T-helper 1 cell (primary cell): ENCODE measurements around the gene LAP3.
"Not testable (repeated sequence)": the region's sequence is repeated elsewhere in the genome, so short reads cannot be mapped to it uniquely, and the experiment has no call there.

Experiments
- DNase-seq, 5 donors: peaks; one replicate each; pipeline ENCODE4 v3.0.0-alpha.2; 2012 to 2020
- total RNA-seq, 4 donors: gene quantifications; one replicate each; lab custom pipeline; 2026; lab: John Stamatoyannopoulos, UW

The LAP3 gene
- 55.8 to 103 (median 66.0) reads per million in 4 donors for total RNA-seq

DNA sequence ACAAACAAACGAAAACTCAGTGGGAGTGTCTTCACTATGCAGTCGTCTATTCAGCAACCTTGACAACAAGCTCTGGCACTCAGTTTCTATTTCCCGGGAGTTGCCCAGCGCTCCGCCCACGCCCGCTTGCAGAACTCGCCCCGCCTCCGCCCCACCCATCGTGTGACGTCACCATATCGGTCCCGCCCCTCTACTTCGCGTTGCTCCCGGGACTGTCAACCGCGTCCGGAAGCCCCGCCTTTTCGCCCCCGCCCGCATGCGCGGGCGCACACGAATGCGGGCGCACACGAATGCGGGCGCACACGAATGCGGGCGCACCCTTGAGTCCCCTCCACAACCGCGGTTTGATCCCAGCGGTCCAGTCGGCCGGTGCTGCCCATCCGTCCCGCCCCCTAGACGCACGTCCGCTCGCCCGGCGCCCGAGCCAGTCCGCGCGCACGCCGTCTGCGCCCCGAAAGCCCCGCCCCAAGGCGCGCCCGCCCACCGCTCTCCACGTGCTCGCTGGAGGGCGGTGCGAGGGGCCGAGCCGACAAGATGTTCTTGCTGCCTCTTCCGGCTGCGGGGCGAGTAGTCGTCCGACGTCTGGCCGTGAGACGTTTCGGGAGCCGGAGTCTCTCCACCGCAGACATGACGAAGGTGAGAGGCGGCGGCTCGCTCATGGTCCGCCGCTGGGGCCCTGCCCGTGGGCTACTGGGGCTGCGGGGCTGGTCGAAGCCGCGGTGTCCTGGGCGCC, at the start of gene LAP3:
Gene LAP3, plus strand, starts transcription at position 267 of the 733 bp plus-strand sequence. Its CDS starts 268 bp downstream, at position 535.
- peak; percentile 95 to 99 (median 97) for DNase-seq

DNA sequence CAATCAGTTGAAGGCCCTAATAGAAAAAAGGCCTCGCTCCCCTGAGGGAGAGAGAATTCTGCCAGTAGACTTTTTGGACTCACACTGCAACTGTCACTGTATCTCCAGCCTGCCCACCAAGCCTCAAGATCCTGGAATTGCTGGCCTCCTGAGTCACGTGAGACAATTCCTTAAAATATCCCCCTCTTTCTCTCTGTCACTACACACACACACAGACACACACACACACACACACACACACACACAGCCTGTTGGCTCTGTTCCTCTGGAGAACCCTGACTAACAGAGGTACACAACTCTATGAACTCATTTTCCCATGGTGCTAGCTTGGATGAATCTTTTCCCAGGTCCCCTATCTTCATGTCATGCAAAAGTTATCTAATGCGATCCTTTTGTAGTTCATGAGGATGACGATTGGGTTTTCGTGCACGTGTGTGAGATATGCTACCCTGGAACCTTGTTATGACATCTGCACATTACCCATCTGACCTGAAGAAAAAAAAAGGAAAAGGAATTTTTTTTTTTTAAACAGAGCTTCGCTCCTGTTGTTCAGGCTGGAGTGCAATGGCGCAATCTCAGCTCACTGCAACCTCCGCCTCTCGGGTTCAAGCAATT, 48.3 kb upstream of the LAP3 start:
- no peak for DNase-seq

DNA sequence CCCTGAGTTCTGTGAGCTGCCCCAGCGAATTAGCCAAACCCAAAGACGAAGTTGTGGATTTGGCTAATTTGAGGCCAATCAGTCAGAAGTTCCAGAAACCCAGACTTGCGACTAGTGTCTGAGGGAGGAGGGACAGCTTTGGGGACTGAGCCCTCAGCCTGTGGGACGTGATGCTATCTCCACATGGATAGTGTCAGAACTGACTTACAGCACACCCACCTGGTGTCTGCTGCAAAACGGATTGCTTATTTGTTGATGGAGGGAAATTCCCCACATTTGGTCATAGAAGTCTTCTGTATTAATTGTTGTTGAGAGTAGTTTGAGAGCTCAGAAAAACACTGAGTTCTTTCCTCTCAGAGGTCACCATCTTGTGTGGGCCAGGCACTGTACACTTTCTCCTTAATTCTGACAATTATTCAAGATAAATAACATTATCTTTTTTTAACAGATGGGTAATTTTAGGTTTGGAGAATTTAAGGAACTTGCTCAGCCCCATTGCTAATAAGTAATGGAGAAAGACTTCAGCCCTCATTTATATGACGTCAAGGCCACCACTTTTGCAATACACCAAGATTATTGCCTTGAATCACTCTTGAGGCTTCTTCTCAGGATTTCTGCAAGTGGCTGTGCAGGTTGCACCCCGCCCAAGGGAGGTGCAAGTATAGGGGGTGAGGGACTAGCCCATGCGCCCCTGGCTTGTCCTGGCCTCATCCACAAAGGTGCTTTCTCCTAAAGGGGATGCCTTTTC, 45.3 kb upstream of the LAP3 start:
- no peak for DNase-seq

DNA sequence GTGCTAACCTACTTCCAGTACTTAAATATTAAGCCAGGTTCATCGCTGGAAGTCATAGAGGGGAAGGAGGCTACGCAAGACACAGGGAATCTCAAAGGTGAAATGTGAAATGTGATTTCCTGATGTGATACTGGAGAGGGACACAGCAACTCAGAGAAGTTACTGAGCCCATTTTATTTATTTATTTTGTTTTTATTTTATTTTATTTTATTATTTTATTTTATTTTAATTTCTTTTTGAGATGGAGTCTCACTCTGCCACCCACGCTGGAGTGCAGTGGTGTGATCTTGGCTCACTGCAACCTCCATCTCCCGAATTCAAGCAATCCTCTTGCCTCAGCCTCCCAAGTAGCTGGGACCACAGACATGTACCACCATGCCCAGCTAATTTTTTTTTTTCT, 42.3 kb upstream of the LAP3 start:
- DNase-seq, result no peak

DNA sequence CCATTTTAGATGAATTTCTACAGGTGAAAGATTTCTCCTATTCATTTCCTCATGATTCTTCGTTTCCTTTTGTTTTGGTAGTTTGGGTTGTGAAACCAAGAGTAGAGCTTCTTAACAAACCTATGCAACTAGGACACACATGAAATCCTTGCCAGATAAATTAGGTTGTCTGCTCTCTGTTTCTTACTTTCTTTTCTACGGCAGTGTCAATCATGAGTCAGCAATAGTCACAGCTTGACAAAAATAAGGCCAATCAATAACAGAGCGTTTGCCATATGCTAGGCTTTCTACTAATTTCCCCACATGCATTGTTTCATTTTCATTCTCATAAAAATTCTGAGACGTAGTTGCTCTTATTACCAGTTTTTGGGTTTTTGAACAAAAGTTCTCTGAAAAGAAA, 41.8 kb upstream of the LAP3 start:
- DNase-seq, result no peak

DNA sequence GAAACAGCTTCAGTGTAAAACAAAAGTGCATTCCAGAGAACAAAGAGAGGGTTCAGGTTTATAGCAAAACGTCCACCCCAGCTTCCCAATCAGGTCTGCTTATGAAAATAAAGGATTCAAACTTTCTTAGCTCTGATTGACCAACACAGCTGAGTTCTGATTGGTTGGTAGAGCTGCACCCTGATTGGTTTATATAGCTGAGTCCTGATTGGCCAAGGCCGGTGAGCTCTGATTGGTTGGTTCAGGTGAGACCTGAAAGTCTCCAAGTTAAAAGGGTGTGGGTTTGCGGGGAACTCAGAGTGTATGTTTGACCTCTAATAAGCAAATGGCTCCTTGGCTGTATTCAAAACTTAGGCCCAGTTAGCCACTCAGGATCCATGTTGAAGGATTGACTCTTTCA, 41.1 kb upstream of the LAP3 start:
- DNase-seq, result no peak

DNA sequence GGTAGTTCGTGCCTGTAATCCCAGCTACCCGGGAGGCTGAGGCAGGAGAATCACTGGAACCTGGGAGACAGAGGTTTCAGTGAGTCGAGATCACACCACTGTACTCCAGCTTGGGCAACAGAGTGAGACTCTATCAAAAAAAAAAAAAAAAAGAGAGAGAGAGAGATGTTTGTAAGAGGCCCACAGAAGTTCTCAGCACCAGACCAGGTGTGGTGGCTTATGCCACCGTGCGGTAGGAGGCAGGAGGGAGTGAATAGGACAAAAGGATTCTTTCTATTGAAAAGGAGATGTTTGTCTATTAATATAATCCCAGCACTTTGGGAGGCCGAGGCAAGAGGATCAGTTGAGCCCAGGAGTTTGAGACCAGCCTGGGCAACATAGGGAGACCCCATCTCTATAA, 39.9 kb upstream of the LAP3 start:
- not testable (repeated sequence) for DNase-seq

DNA sequence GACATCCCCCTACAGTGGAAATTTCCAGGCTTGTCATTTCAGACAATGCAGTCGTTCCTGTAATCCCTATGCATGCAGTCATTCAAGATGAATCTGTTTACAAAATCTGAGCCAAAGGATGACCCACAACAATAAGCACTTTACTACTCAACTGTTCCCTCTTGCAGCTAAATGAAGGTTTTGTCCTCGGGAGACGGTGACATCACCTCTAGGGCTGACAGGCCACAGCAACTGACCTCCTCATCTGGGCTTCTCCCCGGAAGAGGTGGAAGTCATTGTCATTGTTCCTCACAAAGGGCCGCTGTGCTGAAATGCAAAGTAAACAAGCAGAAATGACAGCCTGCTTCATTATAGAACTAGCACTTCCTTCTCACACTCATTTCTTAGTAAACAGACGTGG, 32.8 kb upstream of the LAP3 start:
- DNase-seq, result no peak

DNA sequence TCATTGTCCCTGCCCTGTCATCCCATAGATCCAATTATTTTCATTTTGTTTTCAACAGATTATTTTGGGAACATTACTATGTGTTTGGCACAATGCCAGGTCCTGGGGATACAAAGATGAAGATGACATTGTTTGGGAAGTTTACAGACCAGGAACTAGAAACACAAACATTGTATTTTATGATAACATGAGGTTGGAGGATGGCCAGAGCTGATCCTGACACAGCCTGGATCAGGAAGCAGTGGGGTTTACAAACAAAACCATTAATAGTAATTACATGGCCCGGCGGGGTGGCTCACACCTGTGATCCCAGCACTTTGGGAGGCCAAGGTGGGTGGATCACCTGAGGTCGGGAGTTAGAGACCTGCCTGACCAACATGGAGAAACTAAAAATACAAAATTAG, 32.2 kb upstream of the LAP3 start:
- no peak for DNase-seq

DNA sequence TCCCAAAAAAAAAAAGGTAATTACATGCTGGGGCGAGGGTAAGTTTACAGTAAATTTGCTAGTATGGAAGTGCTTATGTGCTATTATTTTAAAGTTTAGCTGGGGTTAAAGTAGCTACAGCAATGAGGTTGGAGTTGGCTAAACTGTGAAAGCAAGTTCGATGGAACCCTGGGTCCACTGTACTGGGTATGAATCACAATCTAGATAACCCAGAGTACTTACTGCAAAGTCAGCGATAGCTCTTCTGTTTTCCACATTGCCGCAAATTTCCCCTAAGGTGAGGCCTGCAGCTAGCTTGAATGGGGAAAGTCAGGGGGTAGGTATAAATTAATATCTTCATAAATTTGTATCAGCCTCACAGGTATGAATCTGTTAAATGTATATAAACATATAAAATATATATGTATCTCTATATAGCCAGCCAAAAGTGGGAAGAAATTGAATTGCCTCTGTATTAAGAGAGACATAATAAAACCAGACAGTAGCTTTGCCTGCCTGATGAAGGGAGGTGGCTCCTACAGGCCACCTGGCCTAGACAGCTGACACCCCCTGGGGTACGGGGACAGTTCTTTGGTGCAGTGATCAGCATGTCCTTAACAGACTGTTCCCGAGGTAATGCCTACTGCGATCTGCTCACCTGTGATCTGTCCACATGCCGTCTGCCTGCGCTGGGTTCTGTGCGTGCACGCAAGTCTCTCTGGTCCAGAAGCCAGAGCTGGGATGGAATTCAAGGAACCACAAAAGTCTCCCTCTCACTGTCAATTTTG, 31.4 kb upstream of the LAP3 start:
- DNase-seq, result no peak

DNA sequence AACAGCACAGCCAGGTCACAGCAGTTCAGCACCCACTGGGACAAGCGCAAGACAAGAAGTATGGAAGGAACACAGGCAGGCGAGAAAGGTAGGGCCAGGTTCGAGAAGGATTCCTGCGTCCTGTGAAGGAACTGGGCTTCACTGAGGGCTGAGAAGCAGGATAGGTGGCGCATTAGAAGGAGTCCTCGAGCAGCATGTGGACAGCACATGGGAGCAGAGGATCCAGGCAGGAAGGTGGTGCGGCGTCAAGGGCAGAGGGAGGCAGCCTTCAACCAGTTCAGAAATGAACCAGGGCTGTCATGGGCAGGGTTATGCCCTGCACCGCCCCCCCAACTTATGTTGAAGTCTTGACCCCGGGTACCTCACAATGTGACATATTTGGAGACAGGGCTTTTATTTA, 30.8 kb upstream of the LAP3 start:
- no peak for DNase-seq

DNA sequence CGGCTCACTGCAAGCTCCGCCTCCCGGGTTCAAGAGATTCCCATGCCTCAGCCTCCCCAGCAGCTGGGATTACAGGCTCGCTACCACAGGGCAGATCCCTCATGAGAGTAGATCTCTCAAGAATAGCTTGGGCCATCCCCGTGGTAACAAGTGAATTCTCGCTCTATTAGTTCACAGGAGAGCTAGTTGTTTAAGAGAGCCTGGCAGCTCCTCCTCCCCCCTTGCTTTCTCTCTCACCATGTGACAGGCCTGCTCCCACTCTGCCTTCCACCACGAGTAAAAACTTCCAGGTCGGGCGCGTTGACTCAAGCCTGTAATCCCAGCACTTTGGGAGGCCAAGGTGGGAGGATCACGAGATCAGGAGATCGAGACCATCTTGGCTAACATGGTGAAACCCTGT, 30.3 kb upstream of the LAP3 start:
- no peak for DNase-seq

DNA sequence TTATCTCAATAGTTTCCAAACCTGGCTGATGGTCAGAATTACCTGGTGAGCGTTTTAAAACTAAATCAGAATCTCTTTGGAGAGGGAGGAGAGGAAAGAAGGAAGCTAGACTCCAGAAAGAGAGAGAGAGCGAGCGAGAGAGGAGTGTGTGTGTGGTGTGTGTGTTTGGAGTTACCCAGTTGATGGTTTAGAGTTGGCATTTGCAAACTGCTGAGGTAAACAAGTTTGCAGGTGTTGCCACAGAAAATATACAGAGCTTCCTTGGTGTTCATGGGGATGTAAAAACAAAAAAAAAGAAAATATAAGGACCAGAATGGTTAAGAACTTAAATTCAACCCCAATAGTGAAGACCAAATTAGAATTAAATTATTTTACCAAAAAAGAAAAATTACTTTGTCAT, 26.4 kb upstream of the LAP3 start:
- DNase-seq, result no peak

DNA sequence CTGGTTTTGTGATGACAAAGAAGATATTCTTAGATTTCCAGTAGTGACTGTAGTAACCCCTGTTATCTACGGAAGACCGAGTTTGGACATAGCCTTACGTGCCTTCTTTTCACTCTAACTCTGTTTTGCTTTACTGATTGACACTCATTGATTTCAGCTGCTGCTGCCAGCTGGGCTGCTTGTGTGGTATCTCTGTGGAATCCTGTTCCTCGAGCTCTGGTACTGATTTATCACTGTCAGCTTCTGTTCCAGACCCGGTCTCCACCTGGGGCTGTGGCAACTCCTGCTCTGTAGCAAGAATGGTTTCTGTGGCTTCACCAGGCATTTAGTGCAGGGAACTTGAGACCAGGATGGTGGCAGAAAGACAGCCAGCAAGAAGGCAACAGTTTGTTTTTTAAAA, 24.6 kb upstream of the LAP3 start:
- no peak for DNase-seq

DNA sequence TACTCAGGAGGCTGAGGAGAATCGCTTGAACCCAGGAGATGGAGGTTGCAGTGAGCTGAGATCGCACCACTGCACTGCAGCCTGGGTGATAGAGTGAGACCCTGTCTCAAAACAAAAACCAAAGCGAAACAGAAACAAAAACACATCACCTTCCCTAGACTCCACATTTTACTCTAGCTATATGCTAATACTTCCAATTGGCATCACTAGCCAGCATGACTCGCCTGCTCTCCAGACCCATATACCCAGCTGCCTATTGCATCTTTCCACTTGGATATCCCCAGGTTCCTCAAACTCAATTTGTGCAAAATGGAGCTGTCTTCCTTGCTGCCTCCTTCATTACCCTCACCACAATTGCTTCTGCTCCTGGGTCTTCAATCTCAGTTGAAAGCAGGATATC, 22.4 kb upstream of the LAP3 start:
- DNase-seq, result no peak

DNA sequence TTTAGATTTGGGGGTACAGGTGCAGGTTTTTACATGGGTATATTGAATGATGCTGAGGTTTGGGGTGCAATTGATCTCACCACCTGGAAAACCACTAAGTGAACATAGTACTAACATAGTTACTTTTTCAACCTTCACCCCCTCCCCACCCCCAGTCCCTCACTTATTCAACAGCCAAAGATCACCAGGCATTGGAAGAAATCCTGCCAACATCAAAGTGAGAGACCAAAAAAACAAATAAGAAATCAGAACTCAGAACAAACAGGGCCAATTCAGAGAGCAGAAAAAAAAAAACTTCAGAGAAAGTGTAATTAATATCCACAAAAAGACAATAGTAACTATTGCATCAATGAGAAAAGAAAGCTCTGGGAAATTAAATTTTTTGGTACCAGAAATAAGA, 20.5 kb upstream of the LAP3 start:
- DNase-seq, result no peak

DNA sequence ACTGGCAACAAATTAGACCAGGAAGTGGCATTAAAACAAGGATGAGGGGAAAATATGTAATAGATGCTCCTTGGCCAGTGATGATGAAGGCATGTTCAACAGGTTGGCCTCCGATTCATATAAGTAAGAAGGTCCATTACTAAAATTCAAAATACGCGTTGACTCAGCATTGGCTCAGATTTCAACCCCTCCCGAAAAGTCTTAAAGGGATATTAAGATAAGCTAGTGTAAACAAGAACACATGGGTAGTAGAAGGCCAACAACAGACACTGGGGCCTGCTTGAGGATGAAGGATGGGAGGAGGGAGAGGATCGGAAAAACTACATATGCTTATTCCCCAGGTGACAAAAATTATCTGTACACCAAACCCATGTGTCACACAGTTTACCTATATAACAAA, 19.1 kb upstream of the LAP3 start:
- no peak for DNase-seq

DNA sequence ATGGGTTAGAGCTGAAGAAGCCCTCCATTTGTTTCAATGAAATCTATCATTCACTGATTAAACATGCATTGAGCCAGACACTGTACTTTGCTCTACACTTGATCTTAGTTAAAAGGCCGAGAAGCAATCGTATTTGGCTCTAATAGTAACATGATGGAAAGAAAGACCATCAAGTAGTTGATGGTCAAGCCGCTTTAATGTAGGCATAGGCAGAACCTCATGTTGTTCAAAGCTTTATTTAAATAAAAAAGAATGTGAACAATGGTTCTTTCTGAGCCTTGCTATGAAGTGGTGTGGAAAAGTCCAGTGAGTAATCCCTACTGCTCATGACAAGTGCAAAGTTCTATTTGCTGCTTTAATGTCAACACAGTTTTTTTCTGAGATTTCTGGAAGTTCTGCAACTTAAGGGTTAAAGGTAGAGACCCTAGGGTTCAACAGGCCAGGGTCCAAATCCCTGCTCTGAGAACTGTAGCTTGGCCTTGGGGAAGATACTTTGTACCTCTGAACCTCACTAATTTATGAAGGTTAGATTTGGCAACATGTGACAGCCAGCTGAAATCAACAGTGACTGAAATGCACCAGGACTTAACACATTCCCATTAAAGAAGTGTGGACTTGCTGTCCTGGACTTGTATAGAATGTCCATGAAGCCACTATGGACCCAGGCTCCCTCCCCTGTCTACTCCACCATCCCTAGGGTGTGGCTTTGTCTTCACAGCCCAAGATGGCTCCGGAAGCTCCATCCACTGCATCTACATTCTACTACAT, 17.9 kb upstream of the LAP3 start:
- DNase-seq, result no peak

DNA sequence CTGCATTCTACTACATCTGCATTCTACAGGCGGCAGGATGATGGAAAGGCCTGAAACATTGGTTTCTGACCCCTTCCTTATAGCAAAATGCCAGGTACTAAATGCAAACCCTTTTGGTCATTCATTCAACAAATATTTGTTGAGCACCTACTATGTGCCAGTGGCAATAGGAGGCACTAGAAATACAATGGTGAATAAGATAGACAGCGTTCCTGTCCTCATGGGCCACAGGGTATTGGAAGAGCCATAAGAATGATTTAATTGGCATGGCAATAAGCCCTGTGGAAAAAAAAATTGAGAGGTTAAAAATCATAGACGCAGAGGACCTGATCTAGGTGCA, 17.3 kb upstream of the LAP3 start:
- no peak for DNase-seq

DNA sequence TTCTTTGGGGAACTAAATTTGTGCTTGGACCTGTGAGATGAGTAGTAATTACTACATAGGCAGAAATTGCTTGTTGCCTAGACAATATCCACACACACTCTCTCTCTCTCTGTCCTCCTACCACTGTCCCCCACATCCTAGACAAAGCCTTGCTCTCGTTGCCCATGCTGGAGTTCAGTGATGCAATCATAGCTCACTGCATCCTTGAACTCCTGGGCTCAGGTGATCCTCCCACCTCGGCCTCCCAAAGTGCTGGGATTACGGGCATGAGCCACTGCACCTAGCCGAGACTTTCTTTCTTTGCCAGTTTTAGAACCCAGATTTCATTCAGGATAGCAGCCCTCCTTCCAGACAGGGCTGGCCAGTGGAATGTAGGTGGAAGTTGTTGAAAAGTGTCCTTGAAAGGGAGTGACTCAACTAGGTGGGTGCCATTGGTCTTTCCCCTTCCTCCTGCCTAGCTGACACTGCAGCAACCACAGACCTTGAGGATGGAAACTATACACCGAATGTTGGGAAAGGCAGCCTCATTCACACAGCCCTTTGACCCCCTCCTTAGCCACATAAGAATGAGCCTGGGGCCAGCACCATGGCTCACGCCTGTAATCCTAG, 16.8 kb upstream of the LAP3 start:
- DNase-seq, result no peak

DNA sequence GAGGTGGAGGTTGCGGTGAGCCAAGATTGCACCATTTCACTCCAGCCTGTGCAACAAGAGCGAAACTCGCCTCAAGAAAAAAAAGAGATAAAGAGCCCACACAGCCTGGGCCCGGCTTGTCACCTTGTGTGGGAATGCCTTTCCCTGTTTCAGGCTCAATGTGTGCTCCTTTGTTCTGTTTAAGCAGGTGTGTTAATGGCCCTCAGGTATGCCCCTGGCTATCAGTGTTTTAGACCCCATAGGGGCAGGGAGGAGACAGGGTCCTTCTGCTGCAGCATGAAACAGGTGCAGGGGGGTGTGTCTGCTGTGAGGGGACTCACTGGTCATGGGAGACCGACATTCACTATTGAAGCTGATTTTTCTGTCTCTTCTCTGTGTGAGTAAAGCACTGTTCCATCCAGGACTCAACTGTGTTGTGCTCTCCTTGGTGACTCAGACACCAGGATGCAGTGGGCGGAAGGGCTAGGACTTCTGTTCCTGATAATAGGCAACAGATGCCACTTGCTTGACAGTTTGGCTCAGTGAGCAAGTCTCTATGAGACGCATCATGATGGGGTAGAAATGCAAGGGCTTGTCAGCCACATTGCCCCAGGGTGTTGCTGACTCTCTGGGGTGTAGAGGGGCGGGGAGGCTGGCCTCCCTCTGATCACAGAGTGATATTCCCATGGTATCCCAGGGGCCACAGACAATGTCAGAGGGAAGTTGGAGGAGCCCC, 15.6 kb upstream of the LAP3 start:
- DNase-seq, result no peak
